K562 (cell line): Measurements from ENCODE around the gene SLC7A14. TPM values are rescaled to one million over a fixed set of nuclear protein-coding genes. Genes with fewer than 3 reads are reported as not detected.

Source experiments
- BRD9 ChIP-seq: fragments of 450-650 bp; IDR thresholded peaks from 2 replicates; pipeline ENCODE4 v1.6.1; 2018; ENCODE audit warnings: low read depth; ENCODE audit not compliant: partially characterized antibody
- FOXJ3 ChIP-seq: sonication (generic); formaldehyde crosslinking; IDR thresholded peaks from 2 replicates; pipeline ENCODE4 v1.4.0; 2020; ENCODE audit warnings: mild to moderate bottlenecking, missing genetic modification reagents
- FOXP1 ChIP-seq: sonication (generic); formaldehyde crosslinking; IDR thresholded peaks from 2 replicates; pipeline ENCODE4 v1.8.0; 2022; ENCODE audit warnings: mild to moderate bottlenecking, missing genetic modification reagents
- HSF4 ChIP-seq: fragments of 250-450 bp; sonication (Bioruptor Pico); IDR thresholded peaks from 2 replicates; pipeline ENCODE4 v2.1.2; 2022; ENCODE audit warnings: mild to moderate bottlenecking, moderate library complexity, borderline replicate concordance
- POLR2A ChIP-seq: fragments of 450-650 bp; conservative IDR thresholded peaks from 2 replicates; pipeline ENCODE4 v1.6.1; 2016
- POLR3A ChIP-seq: IDR thresholded peaks from 2 replicates; pipeline ENCODE4 v1.6.1; 2011; ENCODE audit warnings: borderline replicate concordance, mild to moderate bottlenecking, moderate library complexity; ENCODE audit not compliant: insufficient read length, insufficient read depth; ENCODE audit errors: extremely low read depth
- PRPF4 ChIP-seq: fragments of 200-400 bp; formaldehyde crosslinking; IDR thresholded peaks from one replicate; pipeline ENCODE4 v1.6.1; 2017; ENCODE audit warnings: low read length, low read depth, mild to moderate bottlenecking; ENCODE audit not compliant: insufficient read depth, poor library complexity, severe bottlenecking
- SIX5 ChIP-seq, 2 experiments: IDR thresholded peaks; 2 replicates each; pipeline ENCODE4 v1.6.1; 2011; ENCODE audit warnings: low read length in 2 of 2, borderline replicate concordance in 1 of 2, low read depth in 1 of 2, mild to moderate bottlenecking in 1 of 2, moderate library complexity in 1 of 2; ENCODE audit not compliant: insufficient read depth in 1 of 2
- ZNF384 ChIP-seq: IDR thresholded peaks from 2 replicates; pipeline ENCODE4 v1.6.1; 2012; ENCODE audit warnings: low read depth, low read length, improper control_type of control experiment
- polyA plus RNA-seq, 8 experiments: library from polyadenylated mRNA; depleted of rRNA in 4 of 8; stranded (reverse) in 5 of 8; unstranded in 3 of 8; fragments of >200 nt; fragmentation: Nextera tagmentation in 2 of 8; fragmentation: Illumina TruSeq in 1 of 8; extraction: Ambion mirVana in 2 of 8; extraction: Trizol in 1 of 8; gene quantifications; 2 replicates each; pipeline versions ENCODE4 v1.2.1 to v1.2.3, GENCODE V29; 2011 to 2014; ENCODE audit warnings: inconsistent platforms in 1 of 8, missing spikeins in 1 of 8
- total RNA-seq, 7 experiments: library from RNA; depleted of rRNA in 6 of 7; stranded (reverse); fragments of >200 nt in 6 of 7; fragmentation: Illumina TruSeq in 2 of 7; extraction: Trizol in 2 of 7; gene quantifications; 2 replicates each; pipeline versions ENCODE4 v1.2.1 to v1.2.3, GENCODE V29; 2011 to 2021; ENCODE audit warnings: low replicate concordance in 1 of 7
- TF ChIP-seq, protein P1 (sequence below), 2 experiments: fragments of 250-450 bp in 1 of 2; fragments of 450-650 bp in 1 of 2; sonication (Bioruptor Pico) in 1 of 2; IDR thresholded peaks; 2 replicates each; pipeline versions ENCODE4 v1.6.1 to v1.8.0; 2016 to 2021; ENCODE audit warnings: mild to moderate bottlenecking in 2 of 2, moderate library complexity in 2 of 2, missing compliant biosample characterization in 1 of 2, missing genetic modification characterization in 1 of 2
- TF ChIP-seq, protein P2 (sequence below), 3 experiments: fragments of 200-800 bp in 1 of 3; fragments of 250-450 bp in 1 of 3; fragments of 450-650 bp in 1 of 3; sonication (Bioruptor Pico) in 1 of 3; sonication (Bioruptor generic) in 1 of 3; formaldehyde crosslinking in 1 of 3; IDR thresholded peaks; 2 replicates each; pipeline versions ENCODE4 v1.6.1 to v1.8.0; 2016 to 2022; ENCODE audit warnings: mild to moderate bottlenecking in 2 of 3, missing genetic modification characterization in 2 of 3, missing compliant biosample characterization in 1 of 3, moderate library complexity in 1 of 3
- TF ChIP-seq, protein P3 (sequence below): sonication (generic); formaldehyde crosslinking; IDR thresholded peaks from 2 replicates; pipeline ENCODE4 v1.8.0; 2022; ENCODE audit warnings: mild to moderate bottlenecking, missing genetic modification reagents
- TF ChIP-seq, protein P4 (sequence below): fragments of 450-650 bp; formaldehyde crosslinking; IDR thresholded peaks from 2 replicates; pipeline ENCODE4 v1.4.0; 2020; ENCODE audit warnings: mild to moderate bottlenecking, moderate library complexity
- TF ChIP-seq, protein P5 (sequence below): fragments of 250-450 bp; sonication (Bioruptor Pico); IDR thresholded peaks from 2 replicates; pipeline ENCODE4 v1.5.0; 2020; ENCODE audit warnings: mild to moderate bottlenecking, borderline replicate concordance
- TF ChIP-seq, protein P6 (sequence below), 3 experiments: IDR thresholded peaks in 2 of 3; conservative IDR thresholded peaks in 1 of 3; 2 replicates each; pipeline ENCODE4 v1.5.1; 2011 to 2012; ENCODE audit warnings: low read length in 3 of 3, mild to moderate bottlenecking in 3 of 3, control low read depth in 2 of 3, improper control_type of control experiment in 1 of 3, inconsistent platforms in 1 of 3, low read depth in 1 of 3, mixed read lengths in 1 of 3, moderate library complexity in 1 of 3; ENCODE audit not compliant: insufficient read depth in 2 of 3

SLC7A14 gene
- total and polyA plus RNA-seq, 9 of the 15 experiments (the other 6 are each of a cell fraction or from before 2014, with no cell fraction given) = not detected

DNA sequence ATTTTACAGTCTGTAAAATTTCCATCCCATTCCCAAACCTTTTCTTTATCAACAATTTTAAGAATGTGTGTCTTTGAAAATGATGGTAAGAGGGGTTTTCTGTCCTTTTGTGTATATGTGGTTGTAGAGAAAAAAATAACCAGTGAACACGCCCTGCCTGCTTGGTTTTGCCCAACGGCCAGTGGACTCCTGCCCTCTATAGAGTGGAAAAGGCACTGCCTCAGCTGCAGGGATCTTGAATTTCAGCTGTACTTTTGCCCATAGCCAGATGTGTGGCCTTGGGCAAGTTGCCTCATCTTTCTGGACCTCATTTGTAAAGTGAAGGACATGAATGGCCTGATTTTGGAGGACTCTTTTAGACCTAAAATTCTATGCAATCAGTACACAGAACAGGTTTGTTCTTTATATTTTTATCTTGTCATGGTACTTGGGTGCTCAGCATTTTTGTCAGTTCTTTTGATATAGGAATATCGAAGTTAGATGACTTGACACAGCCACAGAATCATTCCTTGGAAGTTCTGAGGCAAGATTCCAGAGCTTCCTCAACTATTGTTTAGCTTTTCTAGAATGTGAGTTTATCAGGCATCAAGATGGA lies 86.2 kb downstream of the SLC7A14 start (continued):
- TF ChIP-seq, protein P1, sequence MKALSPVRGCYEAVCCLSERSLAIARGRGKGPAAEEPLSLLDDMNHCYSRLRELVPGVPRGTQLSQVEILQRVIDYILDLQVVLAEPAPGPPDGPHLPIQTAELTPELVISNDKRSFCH (CRISPR knock-in tag; IDR thresholded peaks at IDR 0.05) = no peak
- TF ChIP-seq, protein P1 (tag; IDR thresholded peaks at IDR 0.05) = no peak
- TF ChIP-seq, protein P2, sequence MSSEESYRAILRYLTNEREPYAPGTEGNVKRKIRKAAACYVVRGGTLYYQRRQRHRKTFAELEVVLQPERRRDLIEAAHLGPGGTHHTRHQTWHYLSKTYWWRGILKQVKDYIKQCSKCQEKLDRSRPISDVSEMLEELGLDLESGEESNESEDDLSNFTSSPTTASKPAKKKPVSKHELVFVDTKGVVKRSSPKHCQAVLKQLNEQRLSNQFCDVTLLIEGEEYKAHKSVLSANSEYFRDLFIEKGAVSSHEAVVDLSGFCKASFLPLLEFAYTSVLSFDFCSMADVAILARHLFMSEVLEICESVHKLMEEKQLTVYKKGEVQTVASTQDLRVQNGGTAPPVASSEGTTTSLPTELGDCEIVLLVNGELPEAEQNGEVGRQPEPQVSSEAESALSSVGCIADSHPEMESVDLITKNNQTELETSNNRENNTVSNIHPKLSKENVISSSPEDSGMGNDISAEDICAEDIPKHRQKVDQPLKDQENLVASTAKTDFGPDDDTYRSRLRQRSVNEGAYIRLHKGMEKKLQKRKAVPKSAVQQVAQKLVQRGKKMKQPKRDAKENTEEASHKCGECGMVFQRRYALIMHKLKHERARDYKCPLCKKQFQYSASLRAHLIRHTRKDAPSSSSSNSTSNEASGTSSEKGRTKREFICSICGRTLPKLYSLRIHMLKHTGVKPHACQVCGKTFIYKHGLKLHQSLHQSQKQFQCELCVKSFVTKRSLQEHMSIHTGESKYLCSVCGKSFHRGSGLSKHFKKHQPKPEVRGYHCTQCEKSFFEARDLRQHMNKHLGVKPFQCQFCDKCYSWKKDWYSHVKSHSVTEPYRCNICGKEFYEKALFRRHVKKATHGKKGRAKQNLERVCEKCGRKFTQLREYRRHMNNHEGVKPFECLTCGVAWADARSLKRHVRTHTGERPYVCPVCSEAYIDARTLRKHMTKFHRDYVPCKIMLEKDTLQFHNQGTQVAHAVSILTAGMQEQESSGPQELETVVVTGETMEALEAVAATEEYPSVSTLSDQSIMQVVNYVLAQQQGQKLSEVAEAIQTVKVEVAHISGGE (CRISPR knock-in tag; IDR thresholded peaks at IDR 0.05) = no peak
- TF ChIP-seq BRD9 (no peak), HSF4 (no peak), ZNF384 (peak; percentile 66; the same call in 1 of the 2 replicates), SIX5 (IDR thresholded peaks at IDR 0.05; ENCODE audit: borderline replicate concordance in 1 of 2, insufficient read depth in 1 of 2, low read depth in 1 of 2, low read length in 2 of 2) (no peak), POLR2A (no peak), FOXP1 (CRISPR knock-in tag) (no peak), PRPF4 (no peak), FOXJ3 (CRISPR knock-in tag) (no peak), POLR3A (no peak)
- TF ChIP-seq, protein P3, sequence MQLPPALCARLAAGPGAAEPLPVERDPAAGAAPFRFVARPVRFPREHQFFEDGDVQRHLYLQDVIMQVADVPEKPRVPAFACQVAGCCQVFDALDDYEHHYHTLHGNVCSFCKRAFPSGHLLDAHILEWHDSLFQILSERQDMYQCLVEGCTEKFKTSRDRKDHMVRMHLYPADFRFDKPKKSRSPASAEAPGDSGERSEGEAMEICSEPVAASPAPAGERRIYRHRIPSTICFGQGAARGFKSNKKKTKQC (CRISPR knock-in tag) = no peak
- TF ChIP-seq, protein P4, sequence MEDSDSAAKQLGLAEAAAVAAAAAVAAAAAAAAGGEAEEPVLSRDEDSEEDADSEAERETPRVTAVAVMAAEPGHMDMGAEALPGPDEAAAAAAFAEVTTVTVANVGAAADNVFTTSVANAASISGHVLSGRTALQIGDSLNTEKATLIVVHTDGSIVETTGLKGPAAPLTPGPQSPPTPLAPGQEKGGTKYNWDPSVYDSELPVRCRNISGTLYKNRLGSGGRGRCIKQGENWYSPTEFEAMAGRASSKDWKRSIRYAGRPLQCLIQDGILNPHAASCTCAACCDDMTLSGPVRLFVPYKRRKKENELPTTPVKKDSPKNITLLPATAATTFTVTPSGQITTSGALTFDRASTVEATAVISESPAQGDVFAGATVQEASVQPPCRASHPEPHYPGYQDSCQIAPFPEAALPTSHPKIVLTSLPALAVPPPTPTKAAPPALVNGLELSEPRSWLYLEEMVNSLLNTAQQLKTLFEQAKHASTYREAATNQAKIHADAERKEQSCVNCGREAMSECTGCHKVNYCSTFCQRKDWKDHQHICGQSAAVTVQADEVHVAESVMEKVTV (CRISPR knock-in tag) = peak; percentile 37; the same call in 1 of the 2 replicates
- TF ChIP-seq, protein P5, sequence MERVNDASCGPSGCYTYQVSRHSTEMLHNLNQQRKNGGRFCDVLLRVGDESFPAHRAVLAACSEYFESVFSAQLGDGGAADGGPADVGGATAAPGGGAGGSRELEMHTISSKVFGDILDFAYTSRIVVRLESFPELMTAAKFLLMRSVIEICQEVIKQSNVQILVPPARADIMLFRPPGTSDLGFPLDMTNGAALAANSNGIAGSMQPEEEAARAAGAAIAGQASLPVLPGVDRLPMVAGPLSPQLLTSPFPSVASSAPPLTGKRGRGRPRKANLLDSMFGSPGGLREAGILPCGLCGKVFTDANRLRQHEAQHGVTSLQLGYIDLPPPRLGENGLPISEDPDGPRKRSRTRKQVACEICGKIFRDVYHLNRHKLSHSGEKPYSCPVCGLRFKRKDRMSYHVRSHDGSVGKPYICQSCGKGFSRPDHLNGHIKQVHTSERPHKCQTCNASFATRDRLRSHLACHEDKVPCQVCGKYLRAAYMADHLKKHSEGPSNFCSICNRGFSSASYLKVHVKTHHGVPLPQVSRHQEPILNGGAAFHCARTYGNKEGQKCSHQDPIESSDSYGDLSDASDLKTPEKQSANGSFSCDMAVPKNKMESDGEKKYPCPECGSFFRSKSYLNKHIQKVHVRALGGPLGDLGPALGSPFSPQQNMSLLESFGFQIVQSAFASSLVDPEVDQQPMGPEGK (CRISPR knock-in tag) = no peak
- TF ChIP-seq, protein P6, sequence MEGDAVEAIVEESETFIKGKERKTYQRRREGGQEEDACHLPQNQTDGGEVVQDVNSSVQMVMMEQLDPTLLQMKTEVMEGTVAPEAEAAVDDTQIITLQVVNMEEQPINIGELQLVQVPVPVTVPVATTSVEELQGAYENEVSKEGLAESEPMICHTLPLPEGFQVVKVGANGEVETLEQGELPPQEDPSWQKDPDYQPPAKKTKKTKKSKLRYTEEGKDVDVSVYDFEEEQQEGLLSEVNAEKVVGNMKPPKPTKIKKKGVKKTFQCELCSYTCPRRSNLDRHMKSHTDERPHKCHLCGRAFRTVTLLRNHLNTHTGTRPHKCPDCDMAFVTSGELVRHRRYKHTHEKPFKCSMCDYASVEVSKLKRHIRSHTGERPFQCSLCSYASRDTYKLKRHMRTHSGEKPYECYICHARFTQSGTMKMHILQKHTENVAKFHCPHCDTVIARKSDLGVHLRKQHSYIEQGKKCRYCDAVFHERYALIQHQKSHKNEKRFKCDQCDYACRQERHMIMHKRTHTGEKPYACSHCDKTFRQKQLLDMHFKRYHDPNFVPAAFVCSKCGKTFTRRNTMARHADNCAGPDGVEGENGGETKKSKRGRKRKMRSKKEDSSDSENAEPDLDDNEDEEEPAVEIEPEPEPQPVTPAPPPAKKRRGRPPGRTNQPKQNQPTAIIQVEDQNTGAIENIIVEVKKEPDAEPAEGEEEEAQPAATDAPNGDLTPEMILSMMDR (IDR thresholded peaks at IDR 0.05 in 2 of 3, conservative IDR thresholded peaks at IDR 0.05 in 1 of 3; ENCODE audit: insufficient read depth in 2 of 3, low read depth in 1 of 3, low read length in 3 of 3) = peak; percentile 73 to 76 (median 75)
